ENCODE measurements around the gene XPC.

Gene XPC

GRCh38 chr3:14140668-14141067 is 37.7 kb downstream of the XPC start:
- CTCF ChIA-PET = interaction anchor here (0.7 kb wide), 1 partner anchor 8 kb away, joined by 3 read pairs; no protein-coding TSS in a partner anchor
- no peak for TF ChIP-seq CTCF (conservative IDR thresholded peaks at IDR 0.05; ENCODE audit: low read depth)
- POLR2A ChIA-PET (ENCODE audit: low non-redundant PET) = no interaction called here
- DNase-seq (ENCODE audit: low spot score) = no peak
- peak overlapping the region; percentile 94 for H3K27ac ChIP-seq

GRCh38 chr3:14139771-14140170 is 38.6 kb downstream of the XPC start:
- ChIA-PET POLR2A (ENCODE audit: low non-redundant PET) (no interaction called here), CTCF (interaction anchor here (0.7 kb wide), 1 partner anchor 8 kb away, joined by 3 read pairs; no protein-coding TSS in a partner anchor)
- no peak for TF ChIP-seq CTCF (conservative IDR thresholded peaks at IDR 0.05; ENCODE audit: low read depth)
- H3K27ac ChIP-seq = peak overlapping the region; percentile 94
- no peak for DNase-seq (ENCODE audit: low spot score)

- ChIA-PET CTCF (no interaction called here), POLR2A (ENCODE audit: low non-redundant PET) (no interaction called here)
- no peak for DNase-seq (ENCODE audit: low spot score)
- H3K27ac ChIP-seq = peak overlapping the region; percentile 94
- no peak for TF ChIP-seq CTCF (conservative IDR thresholded peaks at IDR 0.05; ENCODE audit: low read depth)
Measured at GRCh38 chr3:14138878-14139655, 39.3 kb downstream of the XPC start.

- ChIA-PET POLR2A (ENCODE audit: low non-redundant PET) (no interaction called here), CTCF (no interaction called here)
- TF ChIP-seq CTCF (conservative IDR thresholded peaks at IDR 0.05; ENCODE audit: low read depth) = no peak
- peak overlapping the region; percentile 94 for H3K27ac ChIP-seq
- no peak for DNase-seq (ENCODE audit: low spot score)
Measured at GRCh38 chr3:14138109-14138877, 40.1 kb downstream of the XPC start.

GRCh38 chr3:14137445-14137844 is 41.0 kb downstream of the XPC start:
- H3K27ac ChIP-seq = peak overlapping the region; percentile 94
- ChIA-PET POLR2A (ENCODE audit: low non-redundant PET) (interaction anchor here (0.9 kb wide), 1 partner anchor 8 kb away, joined by 3 read pairs; no protein-coding TSS in a partner anchor), CTCF (no interaction called here)
- no peak for DNase-seq (ENCODE audit: low spot score)
- TF ChIP-seq CTCF (conservative IDR thresholded peaks at IDR 0.05; ENCODE audit: low read depth) = no peak

- CTCF ChIA-PET = no interaction called here
- POLR2A ChIA-PET (ENCODE audit: low non-redundant PET) = interaction anchor here (0.9 kb wide), 1 partner anchor 8 kb away, joined by 3 read pairs; no protein-coding TSS in a partner anchor
- H3K27ac ChIP-seq = peak overlapping the region; percentile 94
- TF ChIP-seq CTCF (conservative IDR thresholded peaks at IDR 0.05; ENCODE audit: low read depth) = no peak
- DNase-seq (ENCODE audit: low spot score) = peak; percentile 64
Measured at GRCh38 chr3:14137004-14137403, 41.4 kb downstream of the XPC start.
